ENCODE data around the gene STIMATE.

STIMATE gene

DNA sequence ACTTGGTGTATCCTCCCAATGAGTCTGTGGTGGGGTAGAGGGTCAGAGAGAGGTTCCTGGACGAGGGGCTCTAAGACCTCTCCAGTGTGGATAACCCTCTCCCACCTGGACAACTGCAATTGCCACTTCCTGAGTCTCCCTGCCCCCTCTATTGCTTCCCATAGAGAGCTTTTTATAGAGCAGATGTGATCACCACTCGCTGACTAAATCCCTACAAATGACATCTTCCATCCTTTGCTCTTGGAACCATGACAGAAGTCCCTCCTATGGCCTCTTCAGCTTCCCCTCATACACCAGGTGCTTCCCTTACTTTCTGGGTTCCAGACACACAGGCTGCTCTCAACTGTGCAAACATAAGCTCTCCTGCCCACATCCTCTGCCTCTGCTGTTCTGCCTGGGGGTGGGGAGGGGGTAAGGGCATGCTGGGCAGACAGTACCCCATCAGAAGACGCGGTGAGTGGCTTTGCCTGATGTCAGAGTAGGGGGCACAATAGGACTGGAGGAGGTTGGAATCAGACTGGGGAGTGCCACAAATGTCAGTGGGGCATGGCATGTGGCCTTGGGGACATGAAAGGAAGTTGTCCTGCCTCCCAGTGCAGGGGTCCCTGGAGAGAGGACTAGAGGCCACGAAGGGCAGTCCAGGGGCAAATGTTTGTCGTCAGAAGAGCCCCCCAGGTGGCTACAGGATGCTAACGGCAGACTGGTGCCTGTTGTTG lies 87.5 kb downstream of the STIMATE start:
- TF ChIP-seq CTCF (conservative IDR thresholded peaks at IDR 0.05), result no peak
- no peak overlapping the region for H3K27ac ChIP-seq

DNA sequence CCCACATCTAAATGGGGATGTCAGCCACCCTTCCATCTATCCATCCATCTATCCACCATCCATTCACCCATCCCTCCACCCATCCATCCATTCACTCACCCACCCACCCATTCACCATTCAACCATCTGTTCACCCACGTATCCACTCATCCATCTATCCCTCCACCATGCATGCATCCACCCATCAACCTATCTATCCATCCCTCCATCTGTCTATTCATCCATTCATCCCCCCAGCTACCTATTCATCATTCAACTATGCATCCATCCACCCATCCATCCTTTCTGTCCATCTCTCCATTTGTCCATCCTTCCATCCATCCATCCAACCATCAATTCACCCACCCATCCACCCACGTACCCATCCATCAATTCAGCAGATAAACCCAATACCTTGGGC lies 88.2 kb downstream of the STIMATE start:
- TF ChIP-seq CTCF (conservative IDR thresholded peaks at IDR 0.05), result no peak
- no peak overlapping the region for H3K27ac ChIP-seq

- no peak for TF ChIP-seq CTCF (conservative IDR thresholded peaks at IDR 0.05)
- no peak overlapping the region for H3K27ac ChIP-seq
Measured at GRCh38 chr3:52805270-52806039, 91.9 kb downstream of the STIMATE start.

GRCh38 chr3:52801839-52802238 lies 95.5 kb downstream of the STIMATE start:
- no peak overlapping the region for H3K27ac ChIP-seq
- no peak for TF ChIP-seq CTCF (conservative IDR thresholded peaks at IDR 0.05)

DNA sequence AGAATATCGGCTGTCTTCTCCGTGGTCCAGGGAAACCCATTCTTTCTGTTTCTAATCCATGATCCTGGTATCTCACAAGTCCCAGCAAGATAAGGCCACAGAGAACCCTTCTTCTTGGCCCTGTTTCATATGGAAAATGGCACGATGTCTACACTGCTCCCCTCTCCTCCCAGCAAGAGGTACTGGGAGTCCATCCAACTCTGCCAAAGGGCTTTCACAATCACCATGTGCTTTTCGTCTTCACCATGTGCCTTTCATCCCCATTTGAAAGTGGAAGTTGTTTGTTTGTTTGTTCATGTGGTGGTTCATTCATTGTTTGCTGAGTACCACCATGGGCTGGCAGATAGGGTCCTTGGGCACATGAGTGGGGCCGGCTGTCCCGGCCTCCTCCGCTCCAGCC lies 97.3 kb downstream of the STIMATE start:
- TF ChIP-seq CTCF (conservative IDR thresholded peaks at IDR 0.05), result no peak
- no peak overlapping the region for H3K27ac ChIP-seq

GRCh38 chr3:52798978-52799476 lies 98.3 kb downstream of the STIMATE start:
- no peak; the same call in 1 of the 2 replicates for TF ChIP-seq CTCF (conservative IDR thresholded peaks at IDR 0.05)
- no peak overlapping the region for H3K27ac ChIP-seq

- H3K27ac ChIP-seq, result no peak overlapping the region
- TF ChIP-seq CTCF (conservative IDR thresholded peaks at IDR 0.05), result no peak
Measured at GRCh38 chr3:52798376-52798977, 98.9 kb downstream of the STIMATE start.

All from VCaP (cell line).